ENCODE results near the gene WASHC2C.
"Not testable (repeated sequence)": the region's sequence is repeated elsewhere in the genome, so short reads cannot be mapped to it uniquely, and the experiment has no call there.

The WASHC2C gene

GRCh38 chr10:45726703-45727420 lies at the start of gene WASHC2C:
Gene WASHC2C, plus strand, starts transcription at chr10:45727266. Its CDS starts 52 bp downstream, at chr10:45727318.
- peak; percentile 91 for DNase-seq

- DNase-seq: not testable (repeated sequence)
These were observed 48.6 kb upstream of the WASHC2C start for GRCh38 chr10:45678467-45678866.

- not testable (repeated sequence) for DNase-seq
These were observed 16.8 kb upstream of the WASHC2C start for GRCh38 chr10:45710200-45710796.

- not testable (repeated sequence) for DNase-seq
These were observed 15.8 kb upstream of the WASHC2C start for GRCh38 chr10:45711223-45711622.

GRCh38 chr10:45717053-45717452 lies 10.0 kb upstream of the WASHC2C start:
- DNase-seq: not testable (repeated sequence)

GRCh38 chr10:45717642-45718041 lies 9.4 kb upstream of the WASHC2C start:
- not testable (repeated sequence) for DNase-seq

- not testable (repeated sequence) for DNase-seq
These were observed 5.6 kb upstream of the WASHC2C start for GRCh38 chr10:45721503-45721902.

- DNase-seq: not testable (repeated sequence)
These were observed 3.2 kb upstream of the WASHC2C start for GRCh38 chr10:45723851-45724250.

- DNase-seq: not testable (repeated sequence)
These were observed 427 bp downstream of the WASHC2C start for GRCh38 chr10:45727421-45727965.

GRCh38 chr10:45734449-45734848 lies 7.4 kb downstream of the WASHC2C start:
- not testable (repeated sequence) for DNase-seq

- DNase-seq: not testable (repeated sequence)
These were observed 7.8 kb downstream of the WASHC2C start for GRCh38 chr10:45734867-45735266.

- not testable (repeated sequence) for DNase-seq
These were observed 14.5 kb downstream of the WASHC2C start for GRCh38 chr10:45741559-45741958.

GRCh38 chr10:45742014-45742413 lies 14.9 kb downstream of the WASHC2C start:
- not testable (repeated sequence) for DNase-seq

GRCh38 chr10:45751141-45751540 lies 24.1 kb downstream of the WASHC2C start:
- not testable (repeated sequence) for DNase-seq

GRCh38 chr10:45752210-45752609 lies 25.1 kb downstream of the WASHC2C start:
- not testable (repeated sequence) for DNase-seq

GRCh38 chr10:45753979-45754495 lies 27.0 kb downstream of the WASHC2C start:
- not testable (repeated sequence) for DNase-seq

- not testable (repeated sequence) for DNase-seq
These were observed 28.0 kb downstream of the WASHC2C start for GRCh38 chr10:45755083-45755482.

GRCh38 chr10:45756065-45756464 lies 29.0 kb downstream of the WASHC2C start:
- DNase-seq: not testable (repeated sequence)

GRCh38 chr10:45757661-45758396 lies 30.8 kb downstream of the WASHC2C start:
- DNase-seq: not testable (repeated sequence)

GRCh38 chr10:45761622-45762021 lies 34.6 kb downstream of the WASHC2C start:
- DNase-seq: not testable (repeated sequence)

GRCh38 chr10:45763037-45763436 lies 36.0 kb downstream of the WASHC2C start:
- not testable (repeated sequence) for DNase-seq

- DNase-seq: not testable (repeated sequence)
These were observed 41.3 kb downstream of the WASHC2C start for GRCh38 chr10:45768334-45768733.
